Measurements from ENCODE around the gene STN1.

- TF ChIP-seq MAX (IDR thresholded peaks at IDR 0.05; ENCODE audit: low read depth, low read length) (no peak), MTA3 (IDR thresholded peaks at IDR 0.05; ENCODE audit: borderline replicate concordance, low read length) (no peak)
These were observed 5.5 kb upstream of the STN1 start for GRCh38 chr10:103923502-103923901.

Measured in GM12878 (cell line).